ENCODE results near the gene SSTR3. TPM values are rescaled to one million over a fixed set of nuclear protein-coding genes. Genes with fewer than 3 reads are reported as not detected.

SSTR3 gene
- total RNA-seq, 1 donor: not detected

DNA sequence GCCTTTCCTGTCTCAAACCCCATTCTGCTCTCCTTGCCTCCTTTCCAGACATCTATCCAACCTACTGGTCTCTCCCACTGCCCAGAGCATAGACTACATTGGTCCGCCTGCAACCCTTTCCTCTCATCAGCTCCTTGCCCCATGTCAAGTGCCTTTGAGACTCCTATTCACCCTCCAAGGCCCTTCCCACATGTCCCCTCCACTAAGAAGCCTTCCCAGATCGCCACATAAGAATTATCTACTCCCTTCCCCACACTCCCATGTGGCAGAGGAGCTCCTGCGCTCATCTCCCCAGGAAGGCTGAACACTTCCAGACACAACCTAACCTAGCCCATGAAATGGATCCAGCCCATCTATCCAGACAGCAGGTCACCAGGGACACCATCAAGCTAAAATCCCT, 34.5 kb downstream of the SSTR3 start:
- no peak for DNase-seq (ENCODE audit: low read depth)
- TF ChIP-seq, protein P1, sequence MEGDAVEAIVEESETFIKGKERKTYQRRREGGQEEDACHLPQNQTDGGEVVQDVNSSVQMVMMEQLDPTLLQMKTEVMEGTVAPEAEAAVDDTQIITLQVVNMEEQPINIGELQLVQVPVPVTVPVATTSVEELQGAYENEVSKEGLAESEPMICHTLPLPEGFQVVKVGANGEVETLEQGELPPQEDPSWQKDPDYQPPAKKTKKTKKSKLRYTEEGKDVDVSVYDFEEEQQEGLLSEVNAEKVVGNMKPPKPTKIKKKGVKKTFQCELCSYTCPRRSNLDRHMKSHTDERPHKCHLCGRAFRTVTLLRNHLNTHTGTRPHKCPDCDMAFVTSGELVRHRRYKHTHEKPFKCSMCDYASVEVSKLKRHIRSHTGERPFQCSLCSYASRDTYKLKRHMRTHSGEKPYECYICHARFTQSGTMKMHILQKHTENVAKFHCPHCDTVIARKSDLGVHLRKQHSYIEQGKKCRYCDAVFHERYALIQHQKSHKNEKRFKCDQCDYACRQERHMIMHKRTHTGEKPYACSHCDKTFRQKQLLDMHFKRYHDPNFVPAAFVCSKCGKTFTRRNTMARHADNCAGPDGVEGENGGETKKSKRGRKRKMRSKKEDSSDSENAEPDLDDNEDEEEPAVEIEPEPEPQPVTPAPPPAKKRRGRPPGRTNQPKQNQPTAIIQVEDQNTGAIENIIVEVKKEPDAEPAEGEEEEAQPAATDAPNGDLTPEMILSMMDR (IDR thresholded peaks at IDR 0.05; ENCODE audit: insufficient read depth, low read length): no peak
- H3K4me3 ChIP-seq (ENCODE audit: low read depth, low read length): no peak overlapping the region

DNA sequence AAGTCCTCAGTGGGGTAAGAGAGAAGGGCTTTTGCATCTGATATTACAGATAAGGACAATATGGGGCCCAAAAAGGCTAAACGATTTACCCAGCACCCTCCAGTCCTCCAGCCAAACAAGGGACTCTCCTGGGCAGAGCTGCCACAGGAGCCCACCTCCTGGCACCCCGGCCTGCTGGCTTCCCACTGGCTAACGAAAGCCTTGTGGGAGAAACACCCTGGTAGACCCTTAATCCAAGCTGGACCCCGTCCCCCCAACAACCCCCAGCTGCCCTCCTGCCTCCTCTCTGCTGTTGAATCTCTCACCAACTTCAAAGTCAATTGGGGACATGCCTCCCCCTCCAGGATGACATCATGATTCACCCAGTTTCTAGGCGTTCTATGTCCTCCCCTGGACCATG, 35.1 kb downstream of the SSTR3 start:
- no peak overlapping the region for H3K4me3 ChIP-seq (ENCODE audit: low read depth, low read length)
- TF ChIP-seq, protein P1 (IDR thresholded peaks at IDR 0.05; ENCODE audit: insufficient read depth, low read length): no peak
- DNase-seq (ENCODE audit: low read depth): no peak

DNA sequence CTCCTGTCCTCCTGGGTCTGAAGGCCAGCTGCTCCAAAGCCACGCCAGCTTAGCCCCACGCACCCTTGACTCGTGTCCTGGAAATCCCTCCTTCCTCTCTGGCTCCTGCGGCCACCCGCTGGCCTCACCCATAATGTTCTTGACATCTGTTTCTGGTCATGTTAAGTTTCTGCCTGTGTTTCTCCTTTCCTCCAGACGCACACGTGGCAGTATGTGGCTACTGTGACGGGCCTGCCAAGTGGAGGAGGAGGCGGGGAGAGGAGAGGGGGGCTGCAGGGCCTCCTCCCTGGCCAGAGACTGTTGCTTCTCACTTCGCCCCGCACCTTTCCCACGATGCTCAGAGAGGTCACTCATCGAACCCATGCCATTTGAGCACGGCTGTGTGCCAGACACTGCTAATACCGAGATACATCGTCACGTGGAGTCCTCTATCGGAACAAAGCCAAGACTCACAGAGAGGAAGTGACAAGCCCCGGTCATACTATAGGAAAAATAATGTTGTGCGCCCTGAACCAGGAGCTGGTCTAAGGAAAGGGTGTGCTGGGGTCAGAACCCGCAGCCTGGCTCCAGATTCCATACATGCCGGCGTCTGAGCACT, 35.7 kb downstream of the SSTR3 start:
- DNase-seq (ENCODE audit: low read depth): peak; percentile 86
- TF ChIP-seq, protein P1 (IDR thresholded peaks at IDR 0.05; ENCODE audit: insufficient read depth, low read length): no peak
- peak overlapping the region; percentile 31 for H3K4me3 ChIP-seq (ENCODE audit: low read depth, low read length)

DNA sequence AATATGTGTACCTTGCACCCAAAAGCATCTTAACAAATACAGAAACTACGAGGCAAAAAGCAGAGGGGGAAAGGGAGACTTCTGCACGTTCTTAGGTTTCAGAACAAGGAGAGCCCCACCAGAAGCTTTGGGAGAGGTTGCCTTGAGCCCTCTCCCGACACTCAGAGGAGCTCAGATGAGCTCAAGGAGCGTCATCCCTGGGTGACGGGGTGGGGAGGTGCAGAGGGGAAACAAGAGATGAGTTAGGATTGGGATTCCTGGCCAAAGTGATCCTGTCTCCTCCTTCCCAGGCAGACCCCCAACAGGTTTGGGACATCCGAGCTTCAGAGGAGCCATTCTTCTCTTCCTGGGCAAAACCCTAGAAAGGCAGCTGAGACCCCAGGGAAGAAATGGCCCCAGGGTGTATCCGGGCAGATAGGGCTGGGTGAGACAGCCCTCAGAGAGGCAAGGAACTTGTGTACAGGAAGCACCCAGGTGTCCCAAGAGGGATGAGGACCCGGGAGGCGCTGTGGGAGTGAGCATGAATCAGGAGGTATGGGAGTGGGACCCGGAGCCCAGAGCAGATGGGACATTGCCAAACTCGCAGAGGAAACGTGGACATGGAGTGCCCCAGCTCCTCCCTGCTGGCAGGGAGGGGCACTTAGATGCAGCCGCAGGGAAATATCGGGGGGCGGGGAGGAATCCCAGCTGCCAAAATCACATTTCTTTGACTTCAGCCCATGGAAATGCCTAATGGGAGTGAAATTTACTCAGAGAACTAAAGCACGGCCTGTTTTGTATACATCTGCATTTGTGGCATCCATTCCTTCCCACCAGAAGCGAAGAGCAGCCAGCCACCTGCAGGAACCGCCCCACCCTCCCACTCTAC, 36.6 kb downstream of the SSTR3 start:
- TF ChIP-seq, protein P1 (IDR thresholded peaks at IDR 0.05; ENCODE audit: insufficient read depth, low read length): no peak
- H3K4me3 ChIP-seq (ENCODE audit: low read depth, low read length): no peak overlapping the region
- DNase-seq (ENCODE audit: low read depth): no peak

DNA sequence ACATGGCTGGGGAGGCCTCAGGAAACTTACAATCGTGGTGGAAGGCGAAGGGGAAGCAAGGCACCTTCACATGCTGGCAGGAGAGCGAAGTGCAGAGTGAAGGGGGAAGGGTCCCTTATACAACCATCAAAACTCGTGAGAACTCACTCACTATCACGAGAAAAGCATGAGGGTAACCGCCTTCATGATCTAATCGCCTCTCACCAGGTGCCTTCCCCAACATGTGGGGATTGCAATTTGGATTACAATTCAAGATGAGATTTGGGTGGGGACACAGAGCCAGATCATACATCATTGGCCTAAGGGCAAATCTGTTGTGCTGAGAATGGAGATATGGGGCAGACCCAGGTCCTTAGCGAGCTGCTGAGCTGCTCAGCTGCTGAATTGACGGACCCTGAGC, 37.3 kb downstream of the SSTR3 start:
- DNase-seq (ENCODE audit: low read depth): no peak
- TF ChIP-seq, protein P1 (IDR thresholded peaks at IDR 0.05; ENCODE audit: insufficient read depth, low read length): no peak
- no peak overlapping the region for H3K4me3 ChIP-seq (ENCODE audit: low read depth, low read length)

DNA sequence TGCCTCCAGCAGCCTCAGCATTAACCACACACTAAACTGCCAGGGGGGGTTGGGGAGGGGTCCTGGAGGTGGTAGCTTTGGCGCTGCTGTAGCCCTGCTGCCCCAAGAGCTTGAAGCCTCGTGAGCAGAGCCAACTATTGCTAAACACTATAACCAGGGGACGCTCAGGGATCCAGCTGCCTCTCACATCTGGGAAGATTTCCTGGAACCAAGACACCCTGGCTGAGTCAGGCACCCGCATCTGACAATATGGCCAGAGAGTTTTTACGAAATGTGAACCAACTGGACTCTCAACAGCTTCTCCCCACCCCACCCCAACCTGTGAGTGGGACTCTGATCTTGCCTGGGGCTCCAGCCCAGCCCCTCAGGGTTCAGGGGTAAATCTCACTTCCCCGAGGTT, 38.6 kb downstream of the SSTR3 start:
- TF ChIP-seq, protein P1 (IDR thresholded peaks at IDR 0.05; ENCODE audit: insufficient read depth, low read length): no peak
- DNase-seq (ENCODE audit: low read depth): peak; percentile 87
- H3K4me3 ChIP-seq (ENCODE audit: low read depth, low read length): no peak overlapping the region
